Measurements from ENCODE around the gene ARMC5. TPM values are rescaled to one million over a fixed set of nuclear protein-coding genes. Genes with fewer than 3 reads are reported as not detected.
"Not testable (repeated sequence)": the region's sequence is repeated elsewhere in the genome, so short reads cannot be mapped to it uniquely, and the experiment has no call there.

Gene ARMC5
- total RNA-seq, 1 experiment from 2014 or later = 6.7 TPM

DNA sequence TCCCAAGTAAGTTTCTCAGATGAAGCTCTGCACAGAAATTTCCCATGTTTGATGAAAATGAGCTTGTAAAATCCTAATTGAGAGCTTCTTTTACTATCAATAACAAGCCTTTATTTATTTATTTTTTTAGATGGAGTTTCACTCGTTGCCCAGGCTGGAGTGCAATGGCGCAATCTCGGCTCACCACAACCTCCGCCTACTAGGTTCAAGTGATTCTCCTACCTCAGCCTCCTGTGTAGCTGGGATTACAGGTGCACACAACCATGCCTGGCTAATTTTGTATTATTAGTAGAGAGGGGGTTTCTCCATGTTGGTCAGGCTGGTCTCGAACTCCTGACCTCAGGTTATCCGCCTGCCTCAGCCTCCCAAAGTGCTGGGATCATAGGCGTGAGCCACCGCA is 44.3 kb downstream of the ARMC5 start:
- H3K4me1 ChIP-seq; H3K27me3 ChIP-seq; H3K9me3 ChIP-seq (replicated peaks); H3K27ac ChIP-seq; H3K4me3 ChIP-seq; H3K36me3 ChIP-seq; DNase-seq: not testable (repeated sequence)

DNA sequence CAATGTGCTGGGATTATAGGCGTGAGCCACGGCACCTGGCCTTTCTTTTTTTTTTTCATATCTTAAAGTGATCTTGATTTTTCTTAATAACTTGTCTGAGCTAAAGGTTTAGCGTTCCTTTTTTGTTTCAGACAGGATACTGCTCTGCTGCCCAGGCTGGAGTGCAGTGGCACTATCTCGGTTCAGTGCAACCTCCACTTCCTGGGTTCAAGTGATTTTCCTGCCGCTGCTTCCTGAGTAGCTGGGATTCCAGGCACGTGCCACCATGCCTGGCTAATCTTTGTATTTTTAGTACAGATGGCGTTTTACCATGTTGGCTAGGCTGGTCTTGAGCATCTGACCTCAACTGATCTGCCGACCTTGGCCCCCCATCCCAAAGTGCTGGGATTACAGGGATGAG is 44.9 kb downstream of the ARMC5 start:
- H3K4me3 ChIP-seq = no peak overlapping the region
- no peaks in the 10 kb centered on the region for H3K27me3 ChIP-seq
- no peaks in the 10 kb centered on the region for H3K9me3 ChIP-seq (replicated peaks)
- peaks cover 3% of the 10 kb centered on the region; the same call in 1 of the 2 replicates for H3K36me3 ChIP-seq
- no peak for DNase-seq
- H3K27ac ChIP-seq = no peak overlapping the region
- H3K4me1 ChIP-seq = no peaks in the 10 kb centered on the region

DNA sequence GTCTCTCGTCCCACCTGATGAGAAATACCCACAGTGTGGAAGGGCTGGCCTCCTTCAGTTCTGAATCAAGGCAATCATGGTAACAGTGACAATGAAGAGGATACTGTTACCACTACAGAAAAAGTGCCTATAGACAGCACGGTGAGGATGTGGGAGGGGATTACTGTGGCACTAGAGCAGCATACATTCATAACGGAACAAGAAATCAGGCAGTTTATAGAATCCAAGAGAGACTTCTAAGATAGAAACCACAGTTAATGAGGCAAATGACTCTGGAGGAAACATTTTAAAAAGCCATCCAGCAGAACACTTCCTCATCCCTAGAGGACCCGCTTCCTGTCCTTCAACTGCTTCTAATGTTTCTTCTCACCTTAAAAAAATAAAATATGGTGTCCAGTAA is 46.2 kb downstream of the ARMC5 start:
- Histone ChIP-seq H3K36me3 (peaks cover 3% of the 10 kb centered on the region; the same call in 1 of the 2 replicates), H3K27me3 (no peaks in the 10 kb centered on the region), H3K4me3 (no peak overlapping the region)

DNA sequence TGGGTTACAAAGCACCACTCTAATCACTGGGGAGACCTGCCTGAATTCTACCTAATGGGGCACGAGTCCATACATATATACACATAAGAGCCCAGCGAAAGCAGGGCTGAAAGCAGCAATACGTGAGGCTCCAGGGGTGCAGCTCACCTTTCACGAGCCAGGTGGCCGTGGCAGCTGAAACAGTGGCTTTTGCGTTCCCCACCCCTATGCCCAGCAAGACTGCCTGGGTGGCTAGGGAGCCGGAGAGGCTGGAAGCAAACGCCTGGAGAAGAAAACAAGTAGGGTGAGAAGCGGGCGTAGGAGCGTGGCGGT is 48.3 kb downstream of the ARMC5 start:
- Histone ChIP-seq H3K4me1 (no peaks in the 10 kb centered on the region), H3K4me3 (peak overlapping the region; percentile 100), H3K27me3 (no peaks in the 10 kb centered on the region), H3K9me3 (replicated peaks) (no peaks in the 10 kb centered on the region), H3K27ac (peak overlapping the region; percentile 96), H3K36me3 (peaks cover 3% of the 10 kb centered on the region; the same call in 1 of the 2 replicates)
- DNase-seq = no peak

More for the DNA sequence above, 46.2 kb downstream of the ARMC5 start:
- no peaks in the 10 kb centered on the region for H3K9me3 ChIP-seq (replicated peaks)
- no peaks in the 10 kb centered on the region for H3K4me1 ChIP-seq
- no peak for DNase-seq
- no peak overlapping the region for H3K27ac ChIP-seq

DNA sequence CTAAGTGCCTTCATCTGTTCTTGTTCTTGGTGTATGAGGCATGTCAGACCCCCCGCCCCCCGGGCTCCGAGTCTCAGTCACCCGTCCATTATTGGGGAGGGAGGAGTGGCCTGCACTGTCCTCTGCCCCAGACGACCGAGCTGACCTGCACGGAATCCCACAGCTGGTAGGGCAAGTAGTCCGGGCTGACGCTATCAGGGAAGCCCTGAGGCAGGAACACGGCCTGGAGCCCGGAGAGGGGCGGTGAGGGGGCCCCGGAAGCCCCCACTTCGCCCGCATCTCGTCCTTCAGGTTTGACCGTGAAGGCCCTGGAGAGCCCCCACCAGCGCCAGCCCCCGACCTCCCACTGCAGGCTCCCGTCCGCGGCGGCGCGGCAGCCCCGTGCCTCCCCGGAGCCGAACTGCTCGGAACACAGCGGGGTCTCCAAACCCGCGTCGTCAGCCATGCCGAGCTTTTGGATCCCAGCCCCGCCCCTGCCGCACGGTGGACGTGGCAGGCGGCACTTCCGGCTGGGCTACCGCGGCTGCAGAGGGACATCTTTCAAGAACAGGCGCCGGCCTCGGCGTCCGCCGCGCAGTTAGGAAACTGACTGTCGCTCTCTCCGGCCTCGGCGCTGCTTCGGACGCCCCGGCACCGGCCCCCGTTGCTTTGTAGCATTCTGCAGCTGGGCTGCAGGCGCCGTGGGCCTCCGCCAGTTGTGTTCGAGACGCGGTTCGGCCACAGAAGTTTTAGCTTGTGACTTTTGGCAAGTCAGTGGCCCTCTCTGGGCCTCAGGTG is 48.8 kb downstream of the ARMC5 start, which contains the start of gene RUSF1:
RUSF1 (minus strand) TSS at position 463 of the 777 bp plus-strand sequence; CDS start at position 445, 18 bp downstream.
- H3K9me3 ChIP-seq (replicated peaks) = no peaks in the 10 kb centered on the region
- H3K4me3 ChIP-seq = peak within 1 kb of the TSS; percentile 100
- no peaks in the 10 kb centered on the region for H3K4me1 ChIP-seq
- peak; percentile 89 to 90 for DNase-seq
- H3K36me3 ChIP-seq = peaks cover 3% of the 10 kb centered on the region; the same call in 1 of the 2 replicates
- H3K27ac ChIP-seq = peak within 1 kb of the TSS; percentile 96
- H3K27me3 ChIP-seq = no peaks in the 10 kb centered on the region

DNA sequence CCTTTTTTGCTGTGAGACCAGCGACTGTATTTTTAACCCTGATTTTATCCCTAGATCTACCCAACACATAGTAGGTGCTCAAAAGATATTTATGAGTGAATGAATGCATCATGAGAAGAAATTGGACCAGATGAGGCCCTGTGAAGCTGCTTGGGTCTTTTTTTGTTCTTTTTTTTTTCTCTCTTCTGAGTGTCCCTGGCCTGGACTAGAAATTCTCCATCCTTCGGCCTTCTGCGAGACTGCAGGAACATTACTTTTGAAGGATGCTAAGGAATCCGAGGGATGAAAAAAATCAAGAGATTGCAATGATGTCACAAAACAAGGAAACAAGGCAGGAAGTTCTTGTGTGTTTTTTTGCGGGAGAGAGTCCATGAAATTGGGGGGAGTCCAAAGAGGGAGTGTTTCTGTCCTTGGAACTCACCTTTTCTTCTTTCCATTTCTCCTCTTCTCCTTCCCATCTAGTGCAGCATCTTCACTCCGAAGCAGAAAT is 49.5 kb downstream of the ARMC5 start:
- Histone ChIP-seq H3K4me3 (peak overlapping the region; percentile 100), H3K4me1 (no peaks in the 10 kb centered on the region)
- DNase-seq = no peak

DNA sequence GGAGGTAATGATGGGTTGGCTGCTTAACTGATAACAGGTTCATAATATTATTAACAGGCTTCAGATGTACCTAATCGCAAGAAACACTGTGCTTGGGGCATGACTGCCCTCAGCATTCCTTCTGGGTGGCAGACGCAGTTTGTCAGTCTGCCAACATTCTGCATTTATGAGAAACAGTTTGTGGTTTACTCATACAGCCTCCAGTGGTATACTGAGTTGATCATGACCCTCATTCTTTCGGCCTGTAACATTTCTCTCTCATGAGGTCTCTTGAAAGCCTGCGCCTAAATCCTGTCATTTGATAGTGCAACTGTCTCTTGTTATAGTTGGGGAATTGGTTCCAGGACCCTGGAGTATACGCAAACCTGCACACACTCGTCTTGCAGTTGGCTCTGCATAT is 53.8 kb downstream of the ARMC5 start:
- Histone ChIP-seq H3K4me3 (no peak overlapping the region), H3K4me1 (no peaks in the 10 kb centered on the region), H3K9me3 (replicated peaks) (no peaks in the 10 kb centered on the region), H3K27me3 (no peaks in the 10 kb centered on the region), H3K27ac (no peak overlapping the region), H3K36me3 (0 out of 2 replicates have a peak, but pooled peaks cover under 1% of the 10 kb centered on the region)
- peak; percentile 30 to 46 for DNase-seq

More for the DNA sequence above, 49.5 kb downstream of the ARMC5 start:
- Histone ChIP-seq H3K27me3 (no peaks in the 10 kb centered on the region), H3K36me3 (peaks cover 3% of the 10 kb centered on the region; the same call in 1 of the 2 replicates), H3K9me3 (replicated peaks) (no peaks in the 10 kb centered on the region), H3K27ac (peak overlapping the region; percentile 96)

DNA sequence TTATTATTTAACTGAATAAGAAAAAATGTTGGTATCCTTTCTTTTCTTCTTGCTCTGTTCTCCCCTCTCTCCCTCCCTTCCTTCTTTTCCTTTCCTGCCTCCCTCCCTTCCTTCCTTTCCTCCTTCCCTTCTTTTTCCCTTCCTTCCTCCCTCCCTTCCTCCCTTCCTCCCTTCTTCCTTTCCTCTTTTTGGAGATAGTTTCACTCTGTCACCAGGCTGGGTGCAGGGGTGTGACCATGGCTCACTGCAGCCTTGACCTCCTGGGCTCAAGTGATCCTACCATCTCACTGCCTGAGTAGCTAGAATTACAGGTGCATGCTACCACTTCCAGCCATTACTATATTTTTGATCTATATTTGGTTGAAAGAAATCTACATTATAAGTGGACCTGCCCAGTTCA is 54.6 kb downstream of the ARMC5 start:
- Histone ChIP-seq H3K27me3 (no peaks in the 10 kb centered on the region), H3K4me1 (no peaks in the 10 kb centered on the region), H3K27ac (no peak overlapping the region), H3K36me3 (no peaks in the 10 kb centered on the region), H3K9me3 (replicated peaks) (no peaks in the 10 kb centered on the region), H3K4me3 (no peak overlapping the region)
- no peak for DNase-seq

Other genes starting within 250 kb of the ARMC5 start
- 32.5 and 33.7 TPM in 2 replicates for gene TRIM72, start 245.4 kb upstream of the ARMC5 start, total RNA-seq (2014; rRNA removed; shearing (Covaris generic))
- not detected in 2 replicates for gene PYDC1, start 242.4 kb upstream of the ARMC5 start, total RNA-seq (2014; rRNA removed; shearing (Covaris generic))
- gene ITGAM, start 199.5 kb upstream of the ARMC5 start, total RNA-seq (2014; rRNA removed; shearing (Covaris generic)) = not detected in 2 replicates
- not detected in 2 replicates for gene ITGAX, start 104.3 kb upstream of the ARMC5 start, total RNA-seq (2014; rRNA removed; shearing (Covaris generic))
- not detected in 2 replicates for gene ITGAD, start 66.2 kb upstream of the ARMC5 start, total RNA-seq (2014; rRNA removed; shearing (Covaris generic))
- not detected in 2 replicates for gene COX6A2, start 31.1 kb upstream of the ARMC5 start, total RNA-seq (2014; rRNA removed; shearing (Covaris generic))
- gene ZNF843, start 16.7 kb upstream of the ARMC5 start, total RNA-seq (2014; rRNA removed; shearing (Covaris generic)) = 0.14 TPM in 1 of 2 replicates, not detected in the other
- 12.9 and 13.1 TPM in 2 replicates for gene TGFB1I1, start 12.7 kb downstream of the ARMC5 start, total RNA-seq (2014; rRNA removed; shearing (Covaris generic))
- gene SLC5A2, start 23.6 kb downstream of the ARMC5 start, total RNA-seq (2014; rRNA removed; shearing (Covaris generic)) = 0.04 TPM in 1 of 2 replicates, not detected in the other
- 20.8 and 21.0 TPM in 2 replicates for gene RUSF1, start 48.9 kb downstream of the ARMC5 start, total RNA-seq (2014; rRNA removed; shearing (Covaris generic))
- gene AHSP, start 68.4 kb downstream of the ARMC5 start, total RNA-seq (2014; rRNA removed; shearing (Covaris generic)) = not detected in 2 replicates

All from SJCRH30 (cell line).